Vagina (tissue), 2 donors: ENCODE measurements around the gene CEBPG.

Experiments used
- POLR2AphosphoS5 ChIP-seq, 2 donors: sonication (generic); formaldehyde crosslinking; IDR thresholded peaks; one replicate each; pipeline ENCODE4 v1.9.0; 2017; ENCODE audit warnings: antibody characterized with exemption in 2 of 2, mild to moderate bottlenecking in 2 of 2, low read depth in 1 of 2; ENCODE audit not compliant: insufficient read depth in 1 of 2
- TF ChIP-seq, protein P1 (sequence below), 3 experiments: fragments of 450-650 bp in 2 of 3; fragments of 200-600 bp in 1 of 3; sonication (generic) in 1 of 3; IDR thresholded peaks; one replicate each; pipeline ENCODE4 v1.5.1; 2017 to 2019; ENCODE audit warnings: antibody characterized with exemption in 3 of 3, mild to moderate bottlenecking in 2 of 3, moderate library complexity in 2 of 3

DNA sequence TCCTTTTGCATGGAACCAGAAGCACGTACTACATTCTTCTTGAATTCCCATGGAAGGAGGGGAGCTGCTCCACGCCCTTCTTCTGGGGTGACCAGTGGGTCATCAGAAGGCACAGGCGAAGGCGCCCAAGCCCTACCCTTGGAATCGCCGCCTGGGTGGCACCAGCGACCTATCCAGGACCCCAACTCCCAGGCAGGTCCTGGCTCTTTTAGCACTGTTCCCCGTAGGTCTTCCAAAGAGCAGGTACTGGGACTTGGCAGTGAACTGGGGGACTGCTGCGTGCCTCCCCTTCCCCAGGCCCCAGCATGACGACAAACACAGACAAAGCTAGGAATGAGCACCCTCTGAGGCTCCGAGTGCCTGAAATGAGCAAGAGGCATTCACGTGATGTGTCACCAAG, 45.0 kb downstream of the CEBPG start:
- no peak for TF ChIP-seq POLR2AphosphoS5 (IDR thresholded peaks at IDR 0.05; ENCODE audit: insufficient read depth in 1 of 2, low read depth in 1 of 2)
- TF ChIP-seq, protein P1, sequence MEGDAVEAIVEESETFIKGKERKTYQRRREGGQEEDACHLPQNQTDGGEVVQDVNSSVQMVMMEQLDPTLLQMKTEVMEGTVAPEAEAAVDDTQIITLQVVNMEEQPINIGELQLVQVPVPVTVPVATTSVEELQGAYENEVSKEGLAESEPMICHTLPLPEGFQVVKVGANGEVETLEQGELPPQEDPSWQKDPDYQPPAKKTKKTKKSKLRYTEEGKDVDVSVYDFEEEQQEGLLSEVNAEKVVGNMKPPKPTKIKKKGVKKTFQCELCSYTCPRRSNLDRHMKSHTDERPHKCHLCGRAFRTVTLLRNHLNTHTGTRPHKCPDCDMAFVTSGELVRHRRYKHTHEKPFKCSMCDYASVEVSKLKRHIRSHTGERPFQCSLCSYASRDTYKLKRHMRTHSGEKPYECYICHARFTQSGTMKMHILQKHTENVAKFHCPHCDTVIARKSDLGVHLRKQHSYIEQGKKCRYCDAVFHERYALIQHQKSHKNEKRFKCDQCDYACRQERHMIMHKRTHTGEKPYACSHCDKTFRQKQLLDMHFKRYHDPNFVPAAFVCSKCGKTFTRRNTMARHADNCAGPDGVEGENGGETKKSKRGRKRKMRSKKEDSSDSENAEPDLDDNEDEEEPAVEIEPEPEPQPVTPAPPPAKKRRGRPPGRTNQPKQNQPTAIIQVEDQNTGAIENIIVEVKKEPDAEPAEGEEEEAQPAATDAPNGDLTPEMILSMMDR (IDR thresholded peaks at IDR 0.05) = no peak
